NCI-H2107 (cell line): ENCODE results near the gene CHST10.
"Not testable (repeated sequence)": the region's sequence is repeated elsewhere in the genome, so short reads cannot be mapped to it uniquely, and the experiment has no call there.

ENCODE experiments used
- DNase-seq: peaks from one replicate; lab custom pipeline; 2025; lab: John Stamatoyannopoulos, UW

Gene CHST10, protein sequence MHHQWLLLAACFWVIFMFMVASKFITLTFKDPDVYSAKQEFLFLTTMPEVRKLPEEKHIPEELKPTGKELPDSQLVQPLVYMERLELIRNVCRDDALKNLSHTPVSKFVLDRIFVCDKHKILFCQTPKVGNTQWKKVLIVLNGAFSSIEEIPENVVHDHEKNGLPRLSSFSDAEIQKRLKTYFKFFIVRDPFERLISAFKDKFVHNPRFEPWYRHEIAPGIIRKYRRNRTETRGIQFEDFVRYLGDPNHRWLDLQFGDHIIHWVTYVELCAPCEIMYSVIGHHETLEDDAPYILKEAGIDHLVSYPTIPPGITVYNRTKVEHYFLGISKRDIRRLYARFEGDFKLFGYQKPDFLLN

GRCh38 chr2:100416935-100417710, at the start of gene CHST10:
Gene CHST10, minus strand, starts transcription at chr2:100417668. Its CDS starts 10,993 bp downstream, at chr2:100406675.
- DNase-seq = peak; percentile 24

DNA sequence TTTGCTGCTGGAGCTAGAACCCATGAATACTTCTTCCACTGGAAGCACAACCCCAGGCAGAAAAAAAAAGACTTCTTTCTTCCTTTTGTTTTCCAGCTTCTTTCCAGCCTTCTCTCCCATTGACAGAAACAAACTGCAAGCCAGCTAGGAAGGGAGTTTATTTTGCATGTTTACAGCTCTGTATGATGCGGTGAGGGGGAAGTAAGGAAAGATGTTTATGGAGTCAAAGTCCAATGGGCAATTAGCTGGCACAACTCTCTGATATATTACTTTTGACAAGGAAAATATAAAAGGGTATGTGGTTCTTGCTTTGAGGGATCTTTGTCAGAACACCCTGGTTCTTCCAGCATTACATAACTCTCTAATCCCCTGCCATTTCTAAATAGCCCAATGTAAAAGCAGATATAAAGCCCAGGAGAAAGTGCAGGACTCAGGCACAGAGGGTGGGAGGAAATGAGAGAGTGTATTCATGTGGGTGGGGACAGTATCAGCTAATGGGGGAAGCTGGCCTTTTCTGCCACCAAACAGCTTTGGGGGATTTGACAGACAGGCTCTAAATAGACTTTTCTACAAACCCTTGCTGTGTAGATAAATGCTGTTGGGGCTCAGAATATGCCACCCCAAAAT, 43.5 kb upstream of the CHST10 start:
- DNase-seq = no peak

DNA sequence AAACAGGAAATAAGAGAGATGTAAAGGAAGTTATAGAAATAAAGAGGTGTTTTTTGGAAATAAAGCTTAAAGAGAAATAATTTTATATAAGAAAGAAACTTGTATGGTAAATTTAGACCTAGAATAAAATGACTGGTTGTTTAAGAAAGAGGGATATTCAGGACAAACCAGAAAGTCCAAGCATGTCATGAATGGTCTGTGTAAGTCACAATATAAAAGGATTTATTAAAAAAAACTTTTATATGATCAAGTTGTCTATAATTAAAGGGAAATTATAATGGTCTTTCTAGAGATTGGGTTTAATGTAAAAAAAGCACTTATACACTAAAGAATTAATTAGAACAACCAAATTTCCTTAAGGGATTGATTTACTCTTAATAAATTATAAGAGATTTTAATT, 38.9 kb upstream of the CHST10 start:
- DNase-seq = not testable (repeated sequence)

DNA sequence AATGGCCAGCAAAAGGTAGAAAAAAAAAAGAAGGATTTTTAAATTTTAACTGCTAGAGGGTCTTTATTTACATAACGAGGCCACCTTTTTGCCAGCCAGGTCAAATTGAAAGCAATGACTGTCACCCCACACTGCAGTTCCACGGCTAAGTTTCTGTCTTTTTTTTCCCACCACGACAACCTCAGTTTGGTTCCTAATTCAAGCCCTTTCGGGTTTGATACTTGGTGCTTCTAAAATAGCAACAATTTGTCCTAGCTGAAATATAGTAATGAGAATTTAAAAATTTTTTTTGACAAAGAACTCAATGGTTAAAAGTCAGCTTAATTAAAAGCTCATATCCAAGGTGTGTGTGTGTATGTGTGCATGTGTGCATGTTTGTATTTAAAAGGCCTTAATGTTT, 36.4 kb upstream of the CHST10 start:
- no peak for DNase-seq

GRCh38 chr2:100451734-100452133, 34.3 kb upstream of the CHST10 start:
- DNase-seq = no peak

GRCh38 chr2:100451092-100451491, 33.6 kb upstream of the CHST10 start:
- no peak for DNase-seq

- DNase-seq = no peak
These were observed 29.2 kb upstream of the CHST10 start for GRCh38 chr2:100446696-100447095.

DNA sequence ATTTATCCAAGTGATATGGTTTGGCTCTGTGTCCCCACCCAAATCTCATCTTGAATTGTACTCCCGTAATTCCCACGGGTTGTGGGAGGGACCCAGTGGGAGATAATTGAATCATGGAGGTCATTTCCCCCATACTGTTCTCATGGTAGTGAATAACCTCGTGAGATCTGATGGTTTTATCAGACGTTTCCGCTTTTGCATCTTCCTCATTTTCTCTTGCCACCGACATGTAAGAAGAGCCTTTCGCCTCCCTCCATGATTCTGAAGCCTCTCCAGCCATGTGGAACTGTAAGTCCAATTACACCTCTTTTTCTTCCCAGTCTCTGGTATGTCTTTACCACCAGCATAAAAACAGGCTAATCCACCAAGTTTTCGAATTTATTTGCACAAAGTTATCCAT, 20.3 kb upstream of the CHST10 start:
- DNase-seq = no peak

DNA sequence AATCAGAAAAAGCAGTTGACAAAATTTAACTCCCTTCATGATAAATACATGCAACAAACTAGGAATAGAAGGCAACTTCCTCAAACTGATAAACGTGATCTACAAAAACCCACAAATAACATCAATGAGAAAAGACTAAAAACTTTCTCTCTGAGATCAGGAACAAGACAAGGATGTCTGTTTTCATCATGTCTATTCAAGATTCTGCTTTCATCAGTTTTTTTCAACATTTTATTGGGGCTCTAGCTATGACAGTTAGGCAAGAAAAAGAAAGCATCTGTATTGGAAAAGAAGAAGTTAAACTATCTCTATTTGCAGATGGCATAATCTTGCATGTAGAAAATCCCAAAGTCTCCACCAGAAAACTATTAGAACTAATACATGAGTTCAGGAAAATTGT, 12.3 kb upstream of the CHST10 start:
- no peak for DNase-seq

- DNase-seq = no peak
These were observed 10.3 kb upstream of the CHST10 start for GRCh38 chr2:100427627-100428258.

DNA sequence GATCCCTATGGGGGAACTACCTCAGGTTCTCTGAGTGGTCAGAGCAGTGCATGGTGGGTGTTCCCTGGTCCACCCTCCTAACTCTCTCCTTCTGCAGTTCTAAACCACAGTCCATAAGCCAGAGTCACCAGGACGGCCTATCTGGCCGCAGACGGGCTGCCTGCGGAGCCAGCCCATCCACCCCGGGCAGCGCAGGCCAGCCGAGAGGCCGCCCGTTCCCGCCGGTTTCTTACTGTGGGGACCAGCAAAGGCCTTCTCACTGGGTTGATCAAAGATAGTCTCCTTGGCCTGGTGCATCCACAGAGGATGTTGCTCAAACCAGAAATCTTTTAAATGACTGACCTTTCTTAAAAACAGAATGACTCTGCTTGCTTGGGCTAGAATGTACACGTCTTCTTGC, 9.6 kb upstream of the CHST10 start:
- no peak for DNase-seq

DNA sequence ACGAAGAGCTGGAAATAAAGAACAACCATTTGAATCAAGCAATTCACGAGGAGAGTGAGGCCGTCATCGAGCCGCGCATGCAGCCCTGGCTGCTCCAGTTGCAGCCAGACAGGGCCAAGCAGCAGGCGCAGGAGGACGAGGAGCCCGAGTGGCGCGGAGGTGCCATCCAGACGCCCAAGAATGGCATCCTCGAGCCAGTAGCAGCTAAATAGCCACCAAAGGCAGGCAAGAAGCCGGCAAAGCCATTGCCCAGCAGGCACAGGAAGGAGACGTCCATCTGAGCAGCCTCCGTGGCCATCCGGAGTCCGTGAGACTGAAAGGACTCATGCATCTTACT, 8.9 kb upstream of the CHST10 start:
- no peak for DNase-seq

DNA sequence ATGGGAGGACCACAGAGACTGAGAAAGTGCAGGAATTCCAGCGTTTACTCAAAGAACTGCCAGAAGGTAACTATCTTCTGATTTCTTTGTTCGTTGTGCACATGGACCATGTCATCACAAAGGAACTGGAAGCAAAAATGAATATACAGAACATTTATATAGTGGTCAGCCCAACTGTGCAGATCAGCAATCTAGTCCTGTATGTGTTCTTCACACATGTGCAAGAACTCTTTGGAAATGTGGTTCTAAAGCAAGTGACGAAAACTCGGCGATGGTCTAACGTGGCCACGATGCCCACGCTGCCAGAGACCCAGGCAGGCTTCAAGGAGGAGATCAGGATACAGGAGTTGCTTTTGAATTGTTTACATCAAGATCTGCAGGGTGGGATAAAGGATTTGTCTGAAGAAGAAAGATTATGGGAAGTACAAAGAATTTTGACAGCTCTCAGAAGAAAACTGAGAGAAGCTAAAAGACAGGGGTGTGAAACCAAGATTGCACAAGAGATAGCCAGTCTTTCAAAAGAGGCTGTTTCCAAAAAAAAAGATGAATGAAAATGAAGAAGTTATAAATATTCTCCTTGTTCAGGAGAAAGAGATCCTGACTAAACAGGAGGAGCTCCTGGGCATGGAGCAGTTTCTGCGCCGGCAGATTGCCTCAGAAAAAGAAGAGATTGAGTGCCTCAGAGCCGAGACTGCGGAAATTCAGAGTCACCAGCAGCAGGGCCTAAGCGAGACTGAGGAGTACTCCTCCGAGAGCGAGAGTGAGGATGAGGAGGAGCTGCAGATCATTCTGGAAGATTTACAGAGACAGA, 8.3 kb upstream of the CHST10 start:
- DNase-seq = no peak

DNA sequence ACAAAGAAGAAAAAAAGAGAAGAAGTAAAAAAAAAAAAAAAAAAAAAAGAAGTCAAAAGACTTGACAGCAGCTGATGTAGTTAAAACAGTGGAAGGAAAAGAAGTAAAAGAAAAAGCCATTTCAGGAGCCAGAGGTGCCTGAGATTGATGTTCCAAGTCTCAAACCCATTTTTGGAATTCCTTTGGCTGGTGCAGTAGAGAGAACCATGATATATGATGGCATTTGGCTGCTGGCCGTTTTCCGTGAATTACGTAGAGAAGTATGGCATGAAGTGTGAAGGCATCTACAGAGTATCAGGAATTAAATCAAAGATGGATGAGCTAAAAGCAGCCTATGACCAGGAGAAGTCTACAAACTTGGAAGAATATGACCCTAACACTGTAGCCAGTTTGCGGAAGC, 7.6 kb upstream of the CHST10 start:
- DNase-seq = no peak

- no peak for DNase-seq
These were observed 6.9 kb upstream of the CHST10 start for GRCh38 chr2:100424277-100424875.

DNA sequence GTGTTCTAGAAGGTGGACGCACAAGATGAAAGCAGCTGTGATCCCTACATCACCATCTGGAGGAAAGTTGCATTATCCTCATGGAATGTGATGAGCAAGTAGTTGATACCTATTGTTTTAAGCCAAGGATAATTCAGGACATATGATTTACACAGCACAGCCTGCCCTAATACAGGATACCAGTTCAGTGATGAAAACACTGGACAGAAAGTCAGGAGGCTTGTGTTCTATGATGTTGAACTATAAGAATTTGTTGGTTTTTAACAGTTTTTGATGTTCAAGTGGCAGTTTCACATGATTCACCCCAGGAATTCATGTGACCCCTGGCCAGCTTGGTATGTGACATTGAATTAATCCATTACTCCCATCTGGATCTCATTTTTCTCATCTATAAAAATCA, 6.2 kb upstream of the CHST10 start:
- no peak for DNase-seq

- no peak for DNase-seq
These were observed 5.0 kb upstream of the CHST10 start for GRCh38 chr2:100422320-100423055.

- no peak for DNase-seq
These were observed 2.4 kb upstream of the CHST10 start for GRCh38 chr2:100419915-100420314.

GRCh38 chr2:100418406-100418962, 1.0 kb upstream of the CHST10 start:
- no peak for DNase-seq

DNA sequence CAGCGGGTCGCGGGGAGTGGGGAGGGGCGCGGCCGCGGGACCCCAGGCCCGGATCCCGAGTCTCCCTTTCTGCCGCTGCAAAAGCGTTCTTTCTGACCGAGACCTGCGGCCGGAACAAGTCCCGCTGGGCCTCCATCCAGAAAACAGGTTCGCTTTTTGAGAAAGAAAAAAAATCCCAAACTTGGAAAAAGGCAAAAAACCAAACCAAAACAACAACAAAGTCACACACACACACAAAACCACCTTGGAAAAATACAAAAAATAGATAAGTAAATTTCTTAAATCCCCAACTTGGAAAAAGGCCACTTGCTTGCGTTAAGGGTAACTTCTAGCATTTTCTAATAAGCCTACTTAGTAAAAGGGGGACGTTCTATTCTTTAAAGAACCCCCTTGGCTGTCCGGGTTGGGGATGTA, 250 bp upstream of the CHST10 start:
- DNase-seq = no peak
